Muscle of leg (tissue), 11 donors: ENCODE results near the gene RASSF7. TPM values are rescaled to one million over a fixed set of nuclear protein-coding genes. Genes with fewer than 3 reads are reported as not detected.

Source experiments
- DNase-seq: peaks from one replicate; pipeline ENCODE4 v3.0.0; 2013
- H3K27ac ChIP-seq: one replicate; pipeline ENCODE4 v1.5.1; 2013; ENCODE audit warnings: mild to moderate bottlenecking, low read length, control low read depth
- H3K27me3 ChIP-seq: one replicate; pipeline ENCODE4 v1.6.1; 2013; ENCODE audit warnings: low read length; ENCODE audit not compliant: control insufficient read depth, insufficient read depth
- H3K36me3 ChIP-seq: one replicate; pipeline ENCODE4 v1.6.1; 2013; ENCODE audit warnings: low read length; ENCODE audit not compliant: control insufficient read depth, insufficient read depth
- H3K4me1 ChIP-seq: one replicate; pipeline ENCODE4 v1.6.1; 2013; ENCODE audit warnings: low read length; ENCODE audit not compliant: control insufficient read depth, insufficient read depth
- H3K4me3 ChIP-seq: one replicate; pipeline ENCODE4 v1.5.1; 2013; ENCODE audit warnings: low read length, control low read depth
- H3K9me3 ChIP-seq: replicated peaks from 2 replicates; pipeline ENCODE4 v1.6.1; 2013; ENCODE audit warnings: low read depth, low read length; ENCODE audit not compliant: control insufficient read depth
- WGBS: methylation state at CpG from one replicate; pipeline ENCODE4 v1.1.5; 2013; ENCODE audit warnings: missing lambda C conversion rate; ENCODE audit not compliant: insufficient coverage; 5-methylcytosine and 5-hydroxymethylcytosine counted together
- polyA plus RNA-seq, 8 donors: library from polyadenylated mRNA; unstranded; fragments of 120-200 nt; gene quantifications; one replicate each; pipeline versions ENCODE4 v1.2.1 to v1.2.3, GENCODE V29; 2013; ENCODE audit warnings: inconsistent platforms in 1 of 8, low replicate concordance in 1 of 8; ENCODE audit not compliant: insufficient read length in 8 of 8, insufficient read depth in 1 of 8
- total RNA-seq: library from RNA; stranded (reverse); fragments of 120-200 nt; gene quantifications from one replicate; pipeline ENCODE4 v1.2.4, GENCODE V29; 2013

The RASSF7 gene
- total and polyA plus RNA-seq, 9 donors = 2.3 to 4.4 (median 2.6) TPM

DNA sequence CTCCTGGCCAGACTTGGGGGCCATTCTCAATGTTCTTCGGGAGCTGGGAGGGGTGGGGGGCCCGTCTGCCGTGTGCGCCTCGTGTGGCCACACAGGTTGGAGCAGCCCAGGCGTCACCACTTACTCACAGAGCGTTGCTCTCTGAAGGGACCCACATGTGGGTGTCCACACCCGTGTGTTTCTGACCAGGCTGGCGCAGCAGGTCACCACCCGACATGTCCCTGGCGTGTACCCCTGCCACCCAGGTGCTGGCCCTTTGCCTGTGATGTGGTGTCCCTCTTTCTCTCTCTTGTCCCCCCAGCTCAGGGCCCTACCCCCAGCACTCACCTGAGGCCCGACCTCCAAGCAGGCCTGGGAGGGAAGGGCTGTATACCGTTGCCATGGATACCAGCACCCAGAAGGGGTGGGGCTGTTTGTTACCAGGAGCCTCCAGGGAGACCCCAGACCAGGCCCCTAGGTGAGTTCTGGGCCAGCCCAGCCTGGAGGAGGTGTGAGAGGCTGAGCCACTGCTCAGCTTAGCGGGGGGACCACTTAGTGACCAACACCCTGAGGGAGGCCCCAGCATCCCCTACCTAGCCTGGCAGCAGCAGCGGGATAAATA, 1.6 kb upstream of the RASSF7 start:
- peaks cover 26% of the 10 kb centered on the region for H3K4me1 ChIP-seq
- no peak overlapping the region for H3K4me3 ChIP-seq
- no peaks in the 10 kb centered on the region for H3K36me3 ChIP-seq
- 75% methylated on average over 12 of the region's 15 CpGs for WGBS
- no peak overlapping the region for H3K27ac ChIP-seq
- H3K27me3 ChIP-seq = peaks cover 70% of the 10 kb centered on the region
- H3K9me3 ChIP-seq = no peaks in the 10 kb centered on the region
- no peak for DNase-seq

DNA sequence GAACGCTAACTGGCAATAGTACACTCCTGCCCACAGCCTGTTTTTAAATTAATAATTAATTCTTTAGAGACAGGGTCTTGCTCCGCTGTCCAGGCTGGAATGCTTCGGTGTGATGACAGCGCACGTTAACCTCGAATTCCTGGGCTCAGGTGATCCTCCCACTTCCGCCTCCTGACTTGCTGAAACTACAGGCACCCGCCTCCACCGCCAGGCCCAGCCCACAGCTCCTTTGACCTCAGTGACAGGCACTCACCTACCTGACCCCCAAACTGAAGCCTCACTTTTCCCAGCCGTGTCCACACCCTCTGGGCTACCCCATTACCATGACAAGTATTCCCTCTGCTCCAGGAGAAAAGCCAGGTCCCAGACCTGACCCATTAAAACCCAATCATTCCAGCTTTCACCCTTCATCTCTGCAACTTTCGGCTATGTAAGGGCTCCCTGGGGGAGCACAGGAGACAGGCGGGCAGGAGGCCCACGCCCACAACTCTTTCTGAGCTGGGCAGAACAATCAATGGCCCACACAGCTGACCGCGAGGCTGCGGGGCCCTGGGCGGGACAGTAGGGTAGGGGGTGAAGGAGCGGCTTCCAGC, 962 bp upstream of the RASSF7 start:
- Histone ChIP-seq H3K27me3 (peaks cover 63% of the 10 kb centered on the region), H3K36me3 (no peaks in the 10 kb centered on the region), H3K4me1 (peaks cover 20% of the 10 kb centered on the region), H3K9me3 (no peaks in the 10 kb centered on the region), H3K27ac (no peak overlapping the region), H3K4me3 (peak overlapping the region; percentile 56)
- WGBS = 69% methylated on average over 16 of the region's 18 CpGs
- no peak for DNase-seq

DNA sequence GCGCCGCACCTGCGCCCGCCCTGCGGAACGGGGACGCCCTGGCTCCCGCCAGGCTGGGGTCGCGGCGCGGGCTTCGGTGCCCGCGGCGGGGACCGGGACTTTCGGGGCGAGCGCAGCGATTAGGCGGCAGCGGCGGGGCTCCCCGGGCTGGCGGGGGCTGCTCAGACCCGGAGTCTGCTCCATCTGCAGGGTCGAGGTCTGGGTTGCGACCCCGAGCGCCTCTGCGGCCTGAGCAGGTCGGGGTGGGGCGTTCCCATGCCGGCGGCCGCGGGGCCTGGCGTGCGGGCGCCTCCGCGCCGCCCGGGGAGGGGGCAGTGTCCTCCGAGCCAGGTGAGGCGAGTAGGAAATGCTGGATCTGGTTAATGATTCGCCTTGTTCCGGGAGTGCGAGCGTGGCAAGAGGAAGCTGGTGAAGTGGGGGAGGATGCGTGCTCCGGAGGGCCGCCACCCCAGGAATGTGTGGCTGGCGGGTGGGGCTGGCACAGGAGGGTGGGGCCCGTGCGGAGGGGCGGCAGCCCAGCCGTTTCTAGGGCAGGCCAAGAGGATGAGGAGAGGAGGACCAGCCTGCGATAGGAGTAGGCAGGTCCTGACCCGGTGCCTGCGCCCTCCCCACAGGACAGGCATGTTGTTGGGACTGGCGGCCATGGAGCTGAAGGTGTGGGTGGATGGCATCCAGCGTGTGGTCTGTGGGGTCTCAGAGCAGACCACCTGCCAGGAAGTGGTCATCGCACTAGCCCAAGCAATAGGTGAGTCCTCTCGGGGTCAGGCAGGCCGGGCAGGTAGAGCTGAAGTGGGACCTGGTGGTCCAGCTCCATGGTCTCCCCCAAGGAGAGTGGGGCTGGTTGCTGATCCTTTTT, 606 bp downstream of the RASSF7 start:
- Histone ChIP-seq H3K27ac (no peak overlapping the region), H3K9me3 (no peaks in the 10 kb centered on the region), H3K27me3 (peaks cover 48% of the 10 kb centered on the region), H3K36me3 (no peaks in the 10 kb centered on the region), H3K4me3 (peak overlapping the region; percentile 22), H3K4me1 (peaks cover 17% of the 10 kb centered on the region)
- WGBS = 9% methylated on average over 67 of the region's 67 CpGs
- DNase-seq = no peak

DNA sequence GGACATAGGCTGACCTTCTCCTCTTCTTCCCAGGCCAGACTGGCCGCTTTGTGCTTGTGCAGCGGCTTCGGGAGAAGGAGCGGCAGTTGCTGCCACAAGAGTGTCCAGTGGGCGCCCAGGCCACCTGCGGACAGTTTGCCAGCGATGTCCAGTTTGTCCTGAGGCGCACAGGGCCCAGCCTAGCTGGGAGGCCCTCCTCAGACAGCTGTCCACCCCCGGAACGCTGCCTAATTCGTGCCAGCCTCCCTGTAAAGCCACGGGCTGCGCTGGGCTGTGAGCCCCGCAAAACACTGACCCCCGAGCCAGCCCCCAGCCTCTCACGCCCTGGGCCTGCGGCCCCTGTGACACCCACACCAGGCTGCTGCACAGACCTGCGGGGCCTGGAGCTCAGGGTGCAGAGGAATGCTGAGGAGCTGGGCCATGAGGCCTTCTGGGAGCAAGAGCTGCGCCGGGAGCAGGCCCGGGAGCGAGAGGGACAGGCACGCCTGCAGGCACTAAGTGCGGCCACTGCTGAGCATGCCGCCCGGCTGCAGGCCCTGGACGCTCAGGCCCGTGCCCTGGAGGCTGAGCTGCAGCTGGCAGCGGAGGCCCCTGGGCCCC, 1.4 kb downstream of the RASSF7 start:
- WGBS = 90% methylated on average over 29 of the region's 29 CpGs
- no peak overlapping the region for H3K27ac ChIP-seq
- no peak overlapping the region for H3K4me3 ChIP-seq
- DNase-seq = no peak
- H3K36me3 ChIP-seq = no peaks in the 10 kb centered on the region
- peaks cover 41% of the 10 kb centered on the region for H3K27me3 ChIP-seq
- peaks cover 18% of the 10 kb centered on the region for H3K4me1 ChIP-seq
- no peaks in the 10 kb centered on the region for H3K9me3 ChIP-seq

DNA sequence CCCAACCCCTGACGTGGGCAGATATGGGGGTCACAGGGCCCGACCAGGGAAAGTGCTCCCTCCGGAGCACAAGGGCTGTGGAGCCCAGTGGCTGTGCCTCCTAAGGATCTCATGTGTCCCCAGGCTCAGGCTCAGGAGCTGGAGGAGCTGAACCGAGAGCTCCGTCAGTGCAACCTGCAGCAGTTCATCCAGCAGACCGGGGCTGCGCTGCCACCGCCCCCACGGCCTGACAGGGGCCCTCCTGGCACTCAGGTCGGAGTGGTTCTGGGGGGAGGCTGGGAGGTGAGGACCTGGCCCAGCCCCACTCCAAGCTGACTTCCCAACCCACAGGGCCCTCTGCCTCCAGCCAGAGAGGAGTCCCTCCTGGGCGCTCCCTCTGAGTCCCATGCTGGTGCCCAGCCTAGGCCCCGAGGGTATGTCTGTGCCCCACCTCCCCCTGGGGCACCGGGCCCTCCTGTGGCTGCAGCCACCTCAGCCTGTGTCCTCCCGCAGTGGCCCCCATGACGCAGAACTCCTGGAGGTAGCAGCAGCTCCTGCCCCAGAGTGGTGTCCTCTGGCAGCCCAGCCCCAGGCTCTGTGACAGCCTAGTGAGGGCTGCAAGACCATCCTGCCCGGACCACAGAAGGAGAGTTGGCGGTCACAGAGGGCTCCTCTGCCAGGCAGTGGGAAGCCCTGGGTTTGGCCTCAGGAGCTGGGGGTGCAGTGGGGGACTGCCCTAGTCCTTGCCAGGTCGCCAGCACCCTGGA, 2.5 kb downstream of the RASSF7 start:
- Histone ChIP-seq H3K27ac (no peak overlapping the region), H3K27me3 (peaks cover 30% of the 10 kb centered on the region), H3K4me1 (peaks cover 26% of the 10 kb centered on the region), H3K4me3 (no peak overlapping the region), H3K9me3 (no peaks in the 10 kb centered on the region), H3K36me3 (no peaks in the 10 kb centered on the region)
- DNase-seq = no peak
- WGBS = 86% methylated on average over 13 of the region's 18 CpGs

DNA sequence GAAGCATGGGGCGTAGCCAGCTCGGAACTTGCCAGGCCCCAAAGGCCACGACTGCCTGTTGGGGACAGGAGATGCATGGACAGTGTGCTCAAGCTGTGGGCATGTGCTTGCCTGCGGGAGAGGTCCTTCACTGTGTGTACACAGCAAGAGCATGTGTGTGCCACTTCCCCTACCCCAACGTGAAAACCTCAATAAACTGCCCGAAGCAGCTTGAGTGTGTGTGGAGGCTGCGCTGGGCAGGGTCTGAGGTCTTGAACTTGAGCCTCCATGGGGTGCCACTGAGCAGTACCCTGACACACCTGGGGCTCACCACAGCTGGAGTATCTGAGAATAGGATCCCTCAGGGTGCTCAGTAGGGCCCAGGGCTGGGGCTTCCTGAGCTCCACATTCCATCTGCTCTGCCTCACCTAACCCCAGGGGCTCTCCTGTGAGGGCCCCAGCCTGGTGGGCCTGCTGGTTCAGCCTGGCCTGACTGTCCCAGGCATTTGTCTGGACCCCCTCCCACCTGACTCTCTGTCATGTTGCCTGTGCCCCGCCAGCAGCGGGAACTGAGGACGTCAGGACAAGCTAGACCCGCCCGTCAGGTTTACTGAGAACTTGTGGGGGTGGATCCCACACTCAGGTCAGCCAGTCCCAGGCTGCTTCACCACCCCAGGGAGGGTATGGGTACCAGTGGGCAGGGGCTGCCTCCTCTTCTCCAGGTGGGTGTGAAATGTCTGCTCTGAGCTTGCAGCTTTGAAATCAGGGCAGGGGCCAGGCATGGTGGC, 3.2 kb downstream of the RASSF7 start:
- Histone ChIP-seq H3K4me3 (no peak overlapping the region), H3K4me1 (peaks cover 27% of the 10 kb centered on the region), H3K9me3 (no peaks in the 10 kb centered on the region), H3K27me3 (peaks cover 22% of the 10 kb centered on the region), H3K36me3 (no peaks in the 10 kb centered on the region), H3K27ac (no peak overlapping the region)
- WGBS = 78% methylated on average over 8 of the region's 12 CpGs
- no peak for DNase-seq

DNA sequence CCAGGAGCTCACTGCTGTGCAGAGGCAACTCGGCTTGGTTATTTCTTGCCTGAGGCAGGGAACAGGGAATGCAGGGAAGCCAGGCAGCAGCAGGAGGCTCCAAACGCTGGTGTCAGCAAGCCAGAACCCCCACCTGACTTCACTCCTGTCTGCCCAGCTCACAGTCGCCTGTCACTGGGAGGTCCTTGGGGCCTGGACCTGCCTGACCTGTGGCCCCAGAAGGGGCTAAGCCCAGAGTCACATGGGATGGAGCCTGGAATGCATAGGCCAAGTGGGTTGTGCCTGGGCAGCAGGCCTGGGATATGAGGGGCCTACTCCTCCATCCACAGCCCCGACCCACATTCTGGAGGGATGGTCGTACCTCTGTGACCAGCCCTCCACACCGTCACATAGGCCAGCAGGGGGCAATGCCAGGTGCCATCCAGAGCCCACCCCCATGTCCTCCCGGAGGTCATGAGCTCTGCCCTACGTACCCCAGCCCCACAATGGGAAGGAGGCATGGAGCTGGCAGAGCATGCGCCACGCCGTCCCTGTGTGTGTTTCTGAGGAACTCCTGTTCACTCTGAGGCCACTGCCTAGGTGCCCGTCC, 5.2 kb downstream of the RASSF7 start:
- 75% methylated on average over 12 of the region's 12 CpGs for WGBS
- no peak overlapping the region for H3K27ac ChIP-seq
- H3K9me3 ChIP-seq = no peaks in the 10 kb centered on the region
- DNase-seq = no peak
- no peak overlapping the region for H3K4me3 ChIP-seq
- H3K4me1 ChIP-seq = peaks cover 29% of the 10 kb centered on the region
- H3K27me3 ChIP-seq = peaks cover 7% of the 10 kb centered on the region
- no peaks in the 10 kb centered on the region for H3K36me3 ChIP-seq

DNA sequence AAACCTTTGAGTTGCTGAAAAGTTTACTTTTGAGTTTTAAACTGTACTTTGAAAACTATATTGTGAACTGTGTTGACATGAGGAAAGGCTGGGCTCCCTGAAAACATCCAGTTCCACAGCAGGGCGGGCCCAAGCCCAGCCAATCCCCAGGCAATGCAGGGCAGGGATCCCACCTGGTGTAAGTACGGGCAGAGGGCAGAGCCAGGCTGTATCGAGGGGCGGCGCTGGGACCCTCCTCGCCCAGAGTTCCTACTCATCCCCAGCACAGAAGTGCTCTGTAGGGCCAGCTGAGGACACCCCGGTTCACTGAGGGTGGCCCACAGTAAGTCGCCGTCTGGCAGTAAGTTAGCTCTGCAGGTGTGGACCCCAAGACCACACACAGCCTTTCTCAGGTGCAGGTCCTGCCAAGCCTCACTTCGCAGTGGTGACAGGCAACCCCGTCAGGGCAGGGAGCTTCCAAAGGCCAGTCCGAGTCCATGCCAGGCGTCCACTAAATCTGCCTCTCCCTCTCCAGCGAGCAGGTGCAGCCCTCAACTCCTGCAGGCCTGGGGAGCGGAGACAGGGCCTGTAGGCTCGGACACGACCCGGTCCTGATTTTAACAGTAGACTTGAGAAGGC, 6.3 kb downstream of the RASSF7 start:
- Histone ChIP-seq H3K4me3 (peak overlapping the region; percentile 51), H3K9me3 (no peaks in the 10 kb centered on the region), H3K27me3 (peaks cover 1% of the 10 kb centered on the region), H3K4me1 (peaks cover 21% of the 10 kb centered on the region), H3K27ac (peak overlapping the region; percentile 72), H3K36me3 (no peaks in the 10 kb centered on the region)
- 87% methylated on average over 18 of the region's 18 CpGs for WGBS
- peak; percentile 33 for DNase-seq
